ENCODE measurements around the gene RIMS1.
"Not testable (repeated sequence)": the region's sequence is repeated elsewhere in the genome, so short reads cannot be mapped to it uniquely, and the experiment has no call there.

Gene RIMS1

GRCh38 chr6:71979911-71980310 is 93.6 kb downstream of the RIMS1 start:
- Histone ChIP-seq H3K27ac (no peak overlapping the region), H3K4me3 (no peak overlapping the region)
- TF ChIP-seq, protein P1, sequence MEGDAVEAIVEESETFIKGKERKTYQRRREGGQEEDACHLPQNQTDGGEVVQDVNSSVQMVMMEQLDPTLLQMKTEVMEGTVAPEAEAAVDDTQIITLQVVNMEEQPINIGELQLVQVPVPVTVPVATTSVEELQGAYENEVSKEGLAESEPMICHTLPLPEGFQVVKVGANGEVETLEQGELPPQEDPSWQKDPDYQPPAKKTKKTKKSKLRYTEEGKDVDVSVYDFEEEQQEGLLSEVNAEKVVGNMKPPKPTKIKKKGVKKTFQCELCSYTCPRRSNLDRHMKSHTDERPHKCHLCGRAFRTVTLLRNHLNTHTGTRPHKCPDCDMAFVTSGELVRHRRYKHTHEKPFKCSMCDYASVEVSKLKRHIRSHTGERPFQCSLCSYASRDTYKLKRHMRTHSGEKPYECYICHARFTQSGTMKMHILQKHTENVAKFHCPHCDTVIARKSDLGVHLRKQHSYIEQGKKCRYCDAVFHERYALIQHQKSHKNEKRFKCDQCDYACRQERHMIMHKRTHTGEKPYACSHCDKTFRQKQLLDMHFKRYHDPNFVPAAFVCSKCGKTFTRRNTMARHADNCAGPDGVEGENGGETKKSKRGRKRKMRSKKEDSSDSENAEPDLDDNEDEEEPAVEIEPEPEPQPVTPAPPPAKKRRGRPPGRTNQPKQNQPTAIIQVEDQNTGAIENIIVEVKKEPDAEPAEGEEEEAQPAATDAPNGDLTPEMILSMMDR (IDR thresholded peaks at IDR 0.05): no peak
- no peak for DNase-seq (ENCODE audit: low spot score)

- H3K27ac ChIP-seq: no peak overlapping the region
- H3K4me3 ChIP-seq: no peak overlapping the region
- no peak for DNase-seq (ENCODE audit: low spot score)
- TF ChIP-seq, protein P1 (IDR thresholded peaks at IDR 0.05): no peak
Measured at GRCh38 chr6:71982389-71982788, 96.0 kb downstream of the RIMS1 start.

DNA sequence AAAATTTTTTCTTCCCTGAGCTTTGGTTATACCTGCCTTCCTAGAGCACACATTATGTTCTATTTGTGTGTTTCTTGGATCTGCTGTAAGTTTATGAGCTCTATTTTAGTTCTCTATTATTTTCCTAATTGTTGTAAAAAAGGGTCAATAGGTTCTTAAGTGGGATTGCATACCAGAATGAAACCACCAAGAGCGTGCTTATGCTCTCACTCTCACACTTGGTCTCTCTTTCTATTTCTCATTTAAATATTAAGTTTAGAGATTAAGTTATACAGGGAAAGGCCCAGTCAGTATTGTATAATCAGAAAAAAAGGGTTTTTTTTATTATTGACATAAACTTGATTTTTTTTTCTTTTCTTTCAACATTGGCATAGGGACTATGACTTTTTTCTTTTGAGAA is 96.8 kb downstream of the RIMS1 start:
- Histone ChIP-seq H3K27ac (no peak overlapping the region), H3K4me3 (no peak overlapping the region)
- DNase-seq (ENCODE audit: low spot score): no peak
- TF ChIP-seq, protein P1 (IDR thresholded peaks at IDR 0.05): no peak

DNA sequence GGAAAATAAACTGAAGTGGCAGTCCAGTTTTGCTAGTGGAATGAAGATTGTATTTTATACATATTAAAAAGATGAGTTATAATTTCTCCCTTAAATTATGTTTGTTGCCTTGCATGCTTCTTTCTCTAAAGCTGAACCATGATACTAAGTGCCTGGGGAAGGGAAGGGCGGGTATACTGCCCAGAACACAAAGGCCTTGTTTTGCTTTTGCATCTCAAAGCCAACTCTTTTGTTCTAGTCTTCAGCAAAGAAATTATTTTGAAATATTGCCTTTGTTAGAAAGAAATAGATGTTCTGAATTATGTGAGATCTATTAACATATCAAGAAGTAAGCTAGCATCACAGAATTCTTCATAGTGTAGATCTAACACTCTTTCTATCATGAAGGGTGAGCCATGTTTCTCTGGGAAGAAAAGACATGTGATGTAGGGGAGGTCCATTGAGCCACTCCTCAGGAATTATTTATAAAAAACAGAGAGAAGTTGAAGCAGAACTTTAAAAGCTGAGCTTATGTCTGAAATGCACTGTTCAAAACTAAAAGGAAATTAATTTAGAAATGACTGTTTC is 108.4 kb downstream of the RIMS1 start:
- TF ChIP-seq, protein P1 (IDR thresholded peaks at IDR 0.05): no peak

GRCh38 chr6:71997341-71997740 is 111.0 kb downstream of the RIMS1 start:
- Histone ChIP-seq H3K4me3 (no peak overlapping the region), H3K27ac (no peak overlapping the region)
- no peak for DNase-seq (ENCODE audit: low spot score)
- TF ChIP-seq, protein P1 (IDR thresholded peaks at IDR 0.05): no peak

More for the DNA sequence above, 108.4 kb downstream of the RIMS1 start:
- Histone ChIP-seq H3K27ac (no peak overlapping the region), H3K4me3 (no peak overlapping the region)
- no peak for DNase-seq (ENCODE audit: low spot score)

- no peak overlapping the region for H3K4me3 ChIP-seq
- DNase-seq (ENCODE audit: low spot score): no peak
- H3K27ac ChIP-seq: no peak overlapping the region
- TF ChIP-seq, protein P1 (IDR thresholded peaks at IDR 0.05): no peak
Measured at GRCh38 chr6:72002415-72002814, 116.1 kb downstream of the RIMS1 start.

DNA sequence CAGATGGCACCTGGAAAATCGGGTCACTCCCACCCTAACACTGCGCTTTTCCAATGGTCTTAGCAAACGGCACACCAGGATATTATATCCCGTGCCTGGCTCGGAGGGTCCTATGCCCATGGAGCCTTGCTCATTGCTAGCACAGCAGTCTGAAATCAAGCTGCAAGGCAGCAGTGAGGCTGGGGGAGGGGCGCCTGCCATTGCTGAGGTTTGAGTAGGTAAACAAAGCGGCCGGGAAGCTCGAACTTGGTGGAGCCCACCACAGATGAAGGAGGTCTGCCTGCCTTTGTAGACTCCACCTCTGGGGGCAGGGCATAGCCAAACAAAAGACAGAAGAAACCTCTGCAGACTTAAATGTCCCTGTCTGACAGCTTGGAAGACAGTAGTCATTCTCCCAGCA is 120.2 kb downstream of the RIMS1 start:
- not testable (repeated sequence) for H3K27ac ChIP-seq; DNase-seq (ENCODE audit: low spot score); H3K4me3 ChIP-seq

- DNase-seq (ENCODE audit: low spot score): no peak
- TF ChIP-seq, protein P1 (IDR thresholded peaks at IDR 0.05): no peak
- H3K4me3 ChIP-seq: no peak overlapping the region
- H3K27ac ChIP-seq: no peak overlapping the region
Measured at GRCh38 chr6:72022830-72023229, 136.5 kb downstream of the RIMS1 start.
